HUES6 (cell line): ENCODE results near the gene OTOP1.
"Not testable (repeated sequence)": the region's sequence is repeated elsewhere in the genome, so short reads cannot be mapped to it uniquely, and the experiment has no call there.

Experiments
- H3K27ac ChIP-seq: 2 replicates; pipeline ENCODE4 v1.7.0; 2013; ENCODE audit warnings: low read depth, mild to moderate bottlenecking, low read length, inconsistent platforms
- H3K27me3 ChIP-seq: 2 replicates; pipeline ENCODE4 v1.6.1; 2013; ENCODE audit warnings: low read length; ENCODE audit not compliant: control insufficient read depth, insufficient read depth
- H3K36me3 ChIP-seq: 2 replicates; pipeline ENCODE4 v1.6.1; 2013; ENCODE audit warnings: low read length; ENCODE audit not compliant: control insufficient read depth, insufficient read depth
- H3K4me1 ChIP-seq: 2 replicates; pipeline ENCODE4 v1.6.1; 2013; ENCODE audit warnings: low read length; ENCODE audit not compliant: control insufficient read depth, insufficient read depth
- H3K4me3 ChIP-seq: 2 replicates; pipeline ENCODE4 v1.5.1; 2013; ENCODE audit warnings: low read depth, low read length
- H3K9ac ChIP-seq: one replicate; pipeline ENCODE4 v1.6.1; 2013; ENCODE audit warnings: mild to moderate bottlenecking, low read length
- H3K9me3 ChIP-seq: 2 replicates; pipeline ENCODE4 v1.6.1; 2013; ENCODE audit warnings: low read depth, low read length; ENCODE audit not compliant: control insufficient read depth, insufficient read depth

Gene OTOP1

GRCh38 chr4:4226606-4227438 is at the start of gene OTOP1:
TSS of gene OTOP1 (minus strand) at chr4:4226929. CDS start at chr4:4226864, 65 bp downstream.
- Histone ChIP-seq H3K27me3 (peaks cover 91% of the 10 kb centered on the region), H3K4me1 (no peaks in the 10 kb centered on the region), H3K27ac (no peak within 1 kb of the TSS), H3K9ac (no peak within 1 kb of the TSS), H3K36me3 (no peaks in the 10 kb centered on the region), H3K4me3 (peak within 1 kb of the TSS; percentile 47), H3K9me3 (no peaks in the 10 kb centered on the region)

DNA sequence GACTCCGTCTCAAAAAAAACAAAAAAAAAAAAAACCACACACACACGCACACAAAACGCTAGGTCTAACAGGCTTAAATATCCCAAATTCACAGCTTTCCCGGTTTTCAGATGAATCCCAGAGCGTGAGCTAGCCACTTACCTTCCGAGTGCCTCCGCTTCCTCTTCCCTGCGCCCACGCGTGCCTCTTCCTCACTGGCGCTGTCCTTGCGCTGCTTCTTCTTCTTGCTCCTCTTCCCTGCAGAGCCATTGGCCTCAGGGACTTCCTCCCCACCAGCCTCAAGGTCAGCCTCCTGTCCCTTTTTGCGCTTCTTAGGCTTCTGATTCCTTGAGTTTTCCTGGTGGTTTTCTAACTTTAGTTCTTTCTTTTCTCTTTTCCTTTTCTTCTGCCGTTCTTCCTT is 47.5 kb upstream of the OTOP1 start:
- H3K9ac ChIP-seq, result no peak overlapping the region
- no peaks in the 10 kb centered on the region for H3K4me1 ChIP-seq
- H3K36me3 ChIP-seq, result peaks cover 89% of the 10 kb centered on the region
- no peaks in the 10 kb centered on the region for H3K27me3 ChIP-seq
- H3K27ac ChIP-seq, result no peak overlapping the region
- H3K9me3 ChIP-seq, result no peaks in the 10 kb centered on the region
- no peak overlapping the region for H3K4me3 ChIP-seq

DNA sequence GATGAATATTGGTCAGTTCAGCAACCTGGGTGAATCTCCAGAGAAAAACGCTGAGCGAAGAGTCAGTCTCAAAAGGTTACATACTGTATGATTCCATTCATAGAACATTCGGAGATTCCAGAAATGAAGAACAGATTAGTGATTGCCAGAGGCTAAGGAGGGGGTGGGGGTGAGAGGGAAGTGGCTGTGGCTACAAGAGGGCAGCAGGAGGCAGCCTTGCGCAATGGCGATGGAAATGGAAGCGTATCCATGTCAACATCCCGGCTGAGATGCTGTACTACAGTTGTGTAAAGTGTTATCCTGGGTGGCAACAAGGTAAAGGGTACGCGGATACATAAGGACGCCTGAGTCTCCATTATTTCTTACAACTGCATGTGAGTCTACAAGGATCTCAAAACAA is 45.2 kb upstream of the OTOP1 start:
- H3K9ac ChIP-seq, result no peak overlapping the region
- no peak overlapping the region for H3K4me3 ChIP-seq
- H3K9me3 ChIP-seq, result no peaks in the 10 kb centered on the region
- H3K36me3 ChIP-seq, result peaks cover 87% of the 10 kb centered on the region
- H3K27me3 ChIP-seq, result no peaks in the 10 kb centered on the region
- no peak overlapping the region for H3K27ac ChIP-seq
- no peaks in the 10 kb centered on the region for H3K4me1 ChIP-seq

DNA sequence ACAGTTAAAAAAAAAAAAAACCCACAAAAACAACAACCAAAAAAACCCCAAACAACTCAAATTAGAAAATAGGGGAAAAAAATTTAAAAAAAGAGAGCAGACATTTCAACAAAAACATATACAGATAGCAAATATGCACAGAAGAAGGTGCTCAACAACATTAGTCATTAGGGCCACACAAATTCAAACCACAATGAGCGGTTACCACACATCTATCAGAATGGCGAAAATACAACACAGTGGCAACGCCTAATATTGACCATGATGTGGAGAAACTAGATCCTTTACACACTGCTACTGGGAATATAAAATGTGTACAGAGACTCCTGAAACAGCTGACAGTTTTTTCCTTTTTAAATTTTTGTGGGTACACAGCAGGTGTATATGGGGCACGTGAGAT is 43.8 kb upstream of the OTOP1 start:
- no peak overlapping the region for H3K4me3 ChIP-seq
- H3K9me3 ChIP-seq, result no peaks in the 10 kb centered on the region
- H3K27me3 ChIP-seq, result no peaks in the 10 kb centered on the region
- peaks cover 80% of the 10 kb centered on the region for H3K36me3 ChIP-seq
- H3K27ac ChIP-seq, result no peak overlapping the region
- H3K9ac ChIP-seq, result no peak overlapping the region
- H3K4me1 ChIP-seq, result no peaks in the 10 kb centered on the region

DNA sequence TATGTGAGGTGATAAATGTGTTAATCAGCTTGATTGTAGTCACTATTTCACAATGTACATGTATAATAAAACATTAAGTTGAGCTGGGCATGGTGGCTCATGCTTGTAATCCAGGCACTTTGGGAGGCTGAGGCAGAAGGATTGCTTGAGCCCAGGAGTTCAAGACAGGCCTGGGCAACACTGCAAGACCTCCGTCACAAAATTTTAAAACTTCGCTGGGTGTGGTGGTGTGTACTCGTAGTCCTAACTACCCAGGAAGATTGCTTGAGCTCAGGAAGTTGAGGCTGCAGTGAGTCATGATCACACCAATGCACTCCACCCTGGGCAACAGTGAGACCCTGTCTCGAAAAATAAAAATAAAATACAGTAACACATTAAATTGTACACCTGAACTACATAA is 43.1 kb upstream of the OTOP1 start:
- H3K9ac ChIP-seq, result no peak overlapping the region
- no peak overlapping the region for H3K27ac ChIP-seq
- H3K36me3 ChIP-seq, result peaks cover 73% of the 10 kb centered on the region
- no peaks in the 10 kb centered on the region for H3K9me3 ChIP-seq
- no peaks in the 10 kb centered on the region for H3K4me1 ChIP-seq
- no peak overlapping the region for H3K4me3 ChIP-seq
- no peaks in the 10 kb centered on the region for H3K27me3 ChIP-seq

DNA sequence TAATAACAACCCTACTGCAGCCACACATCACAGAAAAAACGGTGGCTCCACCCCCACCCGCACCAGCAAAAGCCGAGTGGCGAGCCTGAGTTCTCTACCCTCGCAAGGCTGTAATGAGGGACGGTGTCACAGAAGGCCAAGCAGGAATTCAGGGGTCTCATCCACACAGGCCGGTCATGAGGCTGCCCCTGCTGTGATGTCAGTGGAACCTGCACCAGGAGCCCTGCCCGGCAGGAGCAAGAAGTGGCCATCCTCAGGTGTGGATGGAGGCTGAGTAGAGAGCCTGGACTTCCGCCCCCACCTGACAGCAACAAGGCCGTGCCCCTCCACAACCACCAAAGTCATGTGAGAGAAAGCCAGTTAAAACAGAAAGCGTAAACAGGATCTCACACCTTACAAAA is 42.6 kb upstream of the OTOP1 start:
- no peaks in the 10 kb centered on the region for H3K4me1 ChIP-seq
- no peak overlapping the region for H3K4me3 ChIP-seq
- no peaks in the 10 kb centered on the region for H3K27me3 ChIP-seq
- no peak overlapping the region for H3K9ac ChIP-seq
- peaks cover 68% of the 10 kb centered on the region for H3K36me3 ChIP-seq
- no peaks in the 10 kb centered on the region for H3K9me3 ChIP-seq
- no peak overlapping the region for H3K27ac ChIP-seq

- H3K4me1 ChIP-seq, result no peaks in the 10 kb centered on the region
- no peak overlapping the region for H3K9ac ChIP-seq
- no peaks in the 10 kb centered on the region for H3K27me3 ChIP-seq
- H3K9me3 ChIP-seq, result no peaks in the 10 kb centered on the region
- H3K36me3 ChIP-seq, result peaks cover 63% of the 10 kb centered on the region
- no peak overlapping the region for H3K27ac ChIP-seq
- H3K4me3 ChIP-seq, result no peak overlapping the region
Observed at GRCh38 chr4:4268776-4269175, 42.0 kb upstream of the OTOP1 start.

- Histone ChIP-seq H3K27me3 (no peaks in the 10 kb centered on the region), H3K9me3 (no peaks in the 10 kb centered on the region), H3K4me1 (no peaks in the 10 kb centered on the region), H3K36me3 (peaks cover 55% of the 10 kb centered on the region), H3K4me3 (no peak overlapping the region), H3K9ac (no peak overlapping the region), H3K27ac (no peak overlapping the region)
Observed at GRCh38 chr4:4267981-4268380, 41.3 kb upstream of the OTOP1 start.

DNA sequence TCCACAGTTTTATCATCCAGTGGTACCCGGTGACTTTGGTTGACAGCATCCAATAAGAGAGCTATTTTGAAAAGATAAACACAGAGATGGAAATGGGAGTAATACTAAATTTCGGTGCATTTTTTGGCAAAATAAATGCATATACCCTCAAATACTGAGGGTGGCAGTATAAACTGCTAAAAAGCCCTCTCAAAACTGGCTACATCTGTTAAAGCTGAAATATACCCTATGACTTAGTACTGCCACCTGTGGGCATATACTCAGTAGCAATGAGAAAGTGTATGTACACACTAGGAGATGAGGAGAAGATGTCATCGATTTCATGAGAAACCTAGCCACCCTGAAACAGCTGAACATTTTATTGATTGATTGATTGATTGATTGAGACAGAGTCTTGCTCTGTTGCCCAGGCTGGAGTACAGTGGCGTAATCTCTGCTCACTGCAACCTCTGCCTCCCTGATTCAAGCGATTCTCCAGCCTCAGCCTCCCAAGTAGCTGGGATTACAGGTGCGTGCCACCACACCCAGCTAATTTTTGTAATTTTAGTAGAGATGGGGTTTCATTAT is 33.5 kb upstream of the OTOP1 start:
- Histone ChIP-seq H3K36me3 (no peaks in the 10 kb centered on the region), H3K4me3 (no peak overlapping the region), H3K4me1 (no peaks in the 10 kb centered on the region), H3K9me3 (no peaks in the 10 kb centered on the region), H3K9ac (no peak overlapping the region), H3K27ac (no peak overlapping the region), H3K27me3 (no peaks in the 10 kb centered on the region)

DNA sequence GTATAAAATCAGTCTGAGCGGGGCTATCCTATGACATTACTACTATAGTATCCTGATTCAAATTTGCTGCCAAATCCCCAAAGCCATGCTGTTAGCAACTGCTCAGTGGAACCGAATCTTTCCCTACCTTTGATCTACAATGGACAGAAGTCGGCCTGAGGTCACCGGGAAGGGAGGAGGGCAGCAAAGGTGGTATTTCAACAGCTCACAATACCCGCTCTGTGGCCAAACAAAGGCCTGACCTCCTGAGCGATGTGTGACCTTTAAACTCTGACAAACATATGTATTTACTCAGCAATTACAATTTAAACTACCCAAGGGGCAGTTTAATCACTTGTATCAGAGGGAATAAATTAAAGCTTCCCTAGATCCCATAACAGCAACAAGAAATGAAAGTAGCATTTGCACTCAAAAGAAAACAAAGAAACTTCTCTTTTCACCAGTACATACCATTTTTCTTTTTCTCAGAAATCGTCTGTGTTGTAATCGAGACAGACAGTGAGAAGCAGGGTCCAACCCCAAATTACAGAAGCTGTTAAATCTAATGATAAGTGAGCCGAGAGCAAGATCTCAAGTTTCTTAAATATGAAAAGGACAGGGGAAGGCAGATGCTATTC is 32.9 kb upstream of the OTOP1 start:
- Histone ChIP-seq H3K36me3 (no peaks in the 10 kb centered on the region), H3K9me3 (no peaks in the 10 kb centered on the region), H3K4me1 (no peaks in the 10 kb centered on the region), H3K27ac (no peak overlapping the region), H3K27me3 (no peaks in the 10 kb centered on the region), H3K9ac (no peak overlapping the region), H3K4me3 (no peak overlapping the region)

DNA sequence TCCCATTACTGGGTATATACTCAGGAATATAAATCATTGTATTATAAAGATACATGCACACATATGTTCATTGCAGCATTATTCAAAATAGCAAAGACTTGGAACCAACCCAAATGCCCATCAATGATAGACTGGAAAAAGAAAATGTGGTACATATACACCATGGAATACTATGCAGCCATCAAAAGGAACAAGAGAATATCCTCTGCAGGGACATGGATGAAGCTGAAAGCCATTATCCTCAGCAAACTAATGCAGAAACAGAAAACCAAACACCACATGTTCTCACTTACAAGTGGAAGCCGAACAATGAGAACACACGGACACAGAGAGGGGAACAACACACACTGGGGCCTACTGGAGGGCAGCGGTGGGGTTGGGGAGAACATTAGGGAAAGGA is 31.0 kb upstream of the OTOP1 start:
- not testable (repeated sequence) for H3K9ac ChIP-seq, H3K36me3 ChIP-seq, H3K9me3 ChIP-seq, H3K4me3 ChIP-seq, H3K27me3 ChIP-seq, H3K4me1 ChIP-seq, H3K27ac ChIP-seq
